Calu3 (cell line): ENCODE data around the gene SYTL4. TPM values are rescaled to one million over a fixed set of nuclear protein-coding genes. Genes with fewer than 3 reads are reported as not detected.

Experiments
- BruUV-seq: library from RNA; stranded (reverse); fragments of 400-500 nt; replicated peaks from 2 replicates; lab custom pipeline; 2021; lab: Mats Ljungman, UMichigan
- CTCF ChIA-PET: fragments of 300-600 bp; sonication (Branson Sonifier 250); formaldehyde crosslinking; loops from one replicate; lab custom pipeline; 2022; ENCODE audit warnings: antibody characterized with exemption; lab: Charles Lee
- DNase-seq: peaks from one replicate; pipeline ENCODE4 v3.0.0; 2022
- H3K27ac Mint-ChIP-seq: one replicate; pipeline ENCODE4 v1.8.0; 2022; ENCODE audit warnings: mixed read lengths; ENCODE audit not compliant: unreplicated experiment
- H3K27me3 Mint-ChIP-seq: one replicate; pipeline ENCODE4 v1.8.0; 2022; ENCODE audit warnings: mixed read lengths; ENCODE audit not compliant: unreplicated experiment
- H3K36me3 Mint-ChIP-seq: one replicate; pipeline ENCODE4 v1.8.0; 2022; ENCODE audit warnings: mild to moderate bottlenecking, moderate library complexity, mixed read lengths; ENCODE audit not compliant: insufficient read depth, unreplicated experiment
- H3K4me1 Mint-ChIP-seq: one replicate; pipeline ENCODE4 v1.8.0; 2022; ENCODE audit warnings: mild to moderate bottlenecking, low read depth, mixed read lengths; ENCODE audit not compliant: unreplicated experiment
- H3K4me3 Mint-ChIP-seq: one replicate; pipeline ENCODE4 v1.8.0; 2022; ENCODE audit warnings: mild to moderate bottlenecking, low read depth, moderate library complexity, mixed read lengths; ENCODE audit not compliant: unreplicated experiment
- H3K9me3 Mint-ChIP-seq: one replicate; pipeline ENCODE4 v1.8.0; 2022; ENCODE audit warnings: low read depth, mixed read lengths; ENCODE audit not compliant: unreplicated experiment
- intact Hi-C: fragments of 100-400 bp; cut with micrococcal nuclease; formaldehyde crosslinking; loops from one replicate; pipeline ENCODE4 v1.10.0; 2022; ENCODE audit not compliant: unreplicated experiment
- total RNA-seq: library from RNA; stranded (reverse); gene quantifications from 2 replicates; pipeline ENCODE4 v1.2.3, GENCODE V29; 2022
- TF ChIP-seq, protein P1 (sequence below): fragments of 200-600 bp; IDR thresholded peaks from one replicate; pipeline ENCODE4 v1.8.0; 2022; ENCODE audit warnings: antibody characterized with exemption; ENCODE audit not compliant: unreplicated experiment

Gene SYTL4
- total RNA-seq, 1 experiment from 2014 or later = 17.3 TPM

DNA sequence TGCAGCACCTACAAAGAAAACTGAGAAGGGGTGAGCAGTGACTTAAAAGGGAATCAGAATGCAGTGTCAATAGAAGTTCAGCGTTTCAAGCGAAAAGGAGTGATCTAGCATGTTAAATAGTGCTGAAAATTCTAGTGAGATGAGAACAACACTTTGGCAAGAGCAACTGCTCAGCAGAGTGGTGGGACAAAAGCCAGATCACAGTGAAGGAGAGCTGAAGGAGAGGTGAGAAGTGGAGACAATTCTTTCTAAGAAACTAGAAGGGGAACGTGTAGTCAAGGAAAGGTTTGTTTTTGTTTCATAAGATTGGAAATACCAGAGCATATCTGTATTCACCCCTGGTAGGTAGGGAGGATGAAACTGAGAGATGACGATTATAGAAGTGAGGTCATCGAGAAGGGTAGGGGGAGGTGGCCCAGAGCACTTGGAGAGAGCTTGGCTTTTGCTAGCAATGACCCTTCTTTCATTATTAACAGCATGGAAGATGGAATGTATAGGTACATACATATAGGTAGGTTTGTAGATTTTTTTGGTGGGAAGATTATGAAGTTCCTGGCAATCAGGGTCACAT lies 54.2 kb downstream of the SYTL4 start:
- no peak for DNase-seq
- CTCF ChIA-PET = no interaction called here
- H3K36me3 Mint-ChIP-seq = no peaks in the 10 kb centered on the region
- no TSS peak for BruUV-seq
- intact Hi-C loops = no loop called here
- H3K4me1 Mint-ChIP-seq = peaks cover 10% of the 10 kb centered on the region
- H3K9me3 Mint-ChIP-seq = no peaks in the 10 kb centered on the region
- no peaks in the 10 kb centered on the region for H3K27me3 Mint-ChIP-seq
- H3K4me3 Mint-ChIP-seq = no peak overlapping the region
- TF ChIP-seq, protein P1, sequence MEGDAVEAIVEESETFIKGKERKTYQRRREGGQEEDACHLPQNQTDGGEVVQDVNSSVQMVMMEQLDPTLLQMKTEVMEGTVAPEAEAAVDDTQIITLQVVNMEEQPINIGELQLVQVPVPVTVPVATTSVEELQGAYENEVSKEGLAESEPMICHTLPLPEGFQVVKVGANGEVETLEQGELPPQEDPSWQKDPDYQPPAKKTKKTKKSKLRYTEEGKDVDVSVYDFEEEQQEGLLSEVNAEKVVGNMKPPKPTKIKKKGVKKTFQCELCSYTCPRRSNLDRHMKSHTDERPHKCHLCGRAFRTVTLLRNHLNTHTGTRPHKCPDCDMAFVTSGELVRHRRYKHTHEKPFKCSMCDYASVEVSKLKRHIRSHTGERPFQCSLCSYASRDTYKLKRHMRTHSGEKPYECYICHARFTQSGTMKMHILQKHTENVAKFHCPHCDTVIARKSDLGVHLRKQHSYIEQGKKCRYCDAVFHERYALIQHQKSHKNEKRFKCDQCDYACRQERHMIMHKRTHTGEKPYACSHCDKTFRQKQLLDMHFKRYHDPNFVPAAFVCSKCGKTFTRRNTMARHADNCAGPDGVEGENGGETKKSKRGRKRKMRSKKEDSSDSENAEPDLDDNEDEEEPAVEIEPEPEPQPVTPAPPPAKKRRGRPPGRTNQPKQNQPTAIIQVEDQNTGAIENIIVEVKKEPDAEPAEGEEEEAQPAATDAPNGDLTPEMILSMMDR = no peak
- no peak overlapping the region for H3K27ac Mint-ChIP-seq

DNA sequence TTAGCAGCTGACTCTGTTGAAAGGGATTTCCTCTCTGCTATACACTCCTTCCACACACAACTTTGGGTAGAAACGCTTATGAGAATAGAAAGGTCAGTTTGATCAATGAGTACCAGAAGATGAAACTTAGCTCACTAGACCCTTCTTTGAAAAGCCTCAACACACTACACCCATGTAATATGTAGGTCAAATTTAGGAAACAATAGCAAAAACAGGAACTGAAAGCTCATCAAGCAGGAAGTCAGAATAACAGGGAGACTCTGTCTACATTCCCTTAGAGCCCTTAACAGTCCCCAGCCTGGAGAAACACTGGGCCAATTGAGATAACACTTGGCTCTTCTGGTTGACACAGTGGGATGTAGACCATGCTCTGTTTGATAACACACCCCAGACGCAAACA lies 57.2 kb downstream of the SYTL4 start:
- TF ChIP-seq, protein P1 = no peak
- H3K27ac Mint-ChIP-seq = no peak overlapping the region
- no TSS peak for BruUV-seq
- no peaks in the 10 kb centered on the region for H3K36me3 Mint-ChIP-seq
- CTCF ChIA-PET = no interaction called here
- no peaks in the 10 kb centered on the region for H3K9me3 Mint-ChIP-seq
- DNase-seq = no peak
- peaks cover 10% of the 10 kb centered on the region for H3K4me1 Mint-ChIP-seq
- H3K4me3 Mint-ChIP-seq = no peak overlapping the region
- H3K27me3 Mint-ChIP-seq = no peaks in the 10 kb centered on the region
- intact Hi-C loops = no loop called here

DNA sequence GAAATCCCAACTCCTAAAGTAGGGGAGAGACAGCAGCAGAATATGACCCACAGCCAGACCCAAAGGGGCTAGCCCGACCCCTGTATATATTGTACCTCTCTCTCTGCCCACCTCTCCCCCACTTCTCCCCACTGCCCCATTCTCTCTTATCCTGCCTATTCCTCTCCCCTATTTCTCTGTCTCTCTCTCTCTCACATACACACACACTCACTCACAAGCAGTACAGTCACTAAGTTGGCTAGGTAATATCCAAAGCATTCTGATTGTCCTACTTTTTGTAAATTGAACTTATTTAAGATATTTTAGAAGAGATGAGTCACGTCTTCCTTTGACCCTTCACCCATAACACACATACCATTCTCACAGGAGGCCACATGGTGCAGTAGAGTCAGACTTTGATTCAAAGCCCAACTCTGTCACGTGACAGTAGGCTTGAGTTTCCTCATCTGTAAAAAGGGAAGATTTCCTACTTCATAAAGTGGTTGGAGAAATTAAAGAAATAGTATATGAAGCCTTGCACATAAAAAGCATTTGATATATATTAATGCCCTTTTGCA lies 58.4 kb downstream of the SYTL4 start:
- CTCF ChIA-PET = no interaction called here
- intact Hi-C loops = no loop called here
- H3K4me1 Mint-ChIP-seq = peaks cover 10% of the 10 kb centered on the region

DNA sequence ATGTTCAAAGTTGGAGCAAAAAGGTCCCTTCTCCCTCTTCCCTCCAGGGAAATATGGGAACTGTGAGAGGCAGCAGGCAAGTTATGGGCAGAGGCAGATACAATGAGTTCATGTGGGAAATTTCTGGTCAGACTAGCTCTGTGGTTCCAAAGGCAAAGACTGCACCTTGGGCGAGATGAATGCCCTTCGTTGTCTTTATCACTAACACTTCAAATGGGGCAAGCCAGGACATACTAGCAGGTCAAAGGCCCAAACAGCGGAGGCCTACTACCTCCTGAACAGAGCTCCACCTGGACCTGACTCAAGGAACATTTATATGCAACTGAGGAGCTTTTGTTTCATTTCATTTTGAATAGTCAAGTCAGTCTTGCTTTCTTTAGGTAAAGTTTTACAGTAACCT lies 59.0 kb downstream of the SYTL4 start:
- TF ChIP-seq, protein P1 = no peak
- intact Hi-C loops = no loop called here
- Mint-ChIP-seq H3K4me3 (no peak overlapping the region), H3K36me3 (no peaks in the 10 kb centered on the region), H3K4me1 (peaks cover 10% of the 10 kb centered on the region), H3K27ac (no peak overlapping the region), H3K27me3 (no peaks in the 10 kb centered on the region), H3K9me3 (no peaks in the 10 kb centered on the region)
- no peak for DNase-seq
- no TSS peak for BruUV-seq
- CTCF ChIA-PET = interaction anchor here (3.2 kb wide), 1 partner anchor 96 kb away, joined by 30 read pairs; no protein-coding TSS in a partner anchor

More for the DNA sequence above, 58.4 kb downstream of the SYTL4 start:
- Mint-ChIP-seq H3K36me3 (no peaks in the 10 kb centered on the region), H3K27ac (no peak overlapping the region), H3K9me3 (no peaks in the 10 kb centered on the region), H3K27me3 (no peaks in the 10 kb centered on the region), H3K4me3 (no peak overlapping the region)
- BruUV-seq = no TSS peak
- TF ChIP-seq, protein P1 = no peak
- no peak for DNase-seq
